ENCODE measurements around the gene ABCE1. TPM values are rescaled to one million over a fixed set of nuclear protein-coding genes. Genes with fewer than 3 reads are reported as not detected.

Gene ABCE1
- total RNA-seq, 2 donors from 2014 or later: 47.2 to 50.4 TPM

GRCh38 chr4:145108128-145108527 is 10.0 kb downstream of the ABCE1 start:
- Histone ChIP-seq H3K36me3 (replicated peaks in 1 of 2; ENCODE audit: insufficient read depth in 1 of 2, low read depth in 2 of 2) (peaks cover 8 to 40% of the 10 kb centered on the region in 2 donors), H3K27me3 (no peaks in the 10 kb centered on the region), H3K27ac (no peak overlapping the region), H3K9me3 (no peaks in the 10 kb centered on the region), H3K4me1 (no peaks in the 10 kb centered on the region), H3K4me3 (no peak overlapping the region)
- intact Hi-C loops (cut with DNase I): no loop called here
- TF ChIP-seq POLR2A (IDR thresholded peaks at IDR 0.05): no peak
- no peak for TF ChIP-seq CTCF (IDR thresholded peaks at IDR 0.05)
- ATAC-seq (no peak), DNase-seq (no peak)

- no peaks in the 10 kb centered on the region for H3K9me3 ChIP-seq
- no peaks in the 10 kb centered on the region for H3K4me1 ChIP-seq
- TF ChIP-seq CTCF (IDR thresholded peaks at IDR 0.05) (no peak), POLR2A (IDR thresholded peaks at IDR 0.05) (no peak)
- 96 to 98% methylated on average over 2 of the region's 2 CpGs for WGBS, 2 donors
- H3K27me3 ChIP-seq: no peaks in the 10 kb centered on the region
- ATAC-seq (no peak), DNase-seq (no peak)
- peaks cover 5 to 34% of the 10 kb centered on the region in 2 donors for H3K36me3 ChIP-seq (replicated peaks in 1 of 2; ENCODE audit: insufficient read depth in 1 of 2, low read depth in 2 of 2)
- no peak overlapping the region for H3K27ac ChIP-seq
- H3K4me3 ChIP-seq: no peak overlapping the region
- intact Hi-C loops (cut with DNase I): no loop called here
Observed at GRCh38 chr4:145125396-145125795, 27.3 kb downstream of the ABCE1 start.

GRCh38 chr4:145130130-145130529 is 32.0 kb downstream of the ABCE1 start:
- Histone ChIP-seq H3K36me3 (replicated peaks in 1 of 2; ENCODE audit: insufficient read depth in 1 of 2, low read depth in 2 of 2) (peaks cover 0 to 13% of the 10 kb centered on the region in 2 donors), H3K27ac (no peak overlapping the region), H3K9me3 (no peaks in the 10 kb centered on the region), H3K27me3 (no peaks in the 10 kb centered on the region), H3K4me1 (peaks cover 8% of the 10 kb centered on the region), H3K4me3 (no peak overlapping the region)
- DNase-seq (no peak), ATAC-seq (no peak)
- intact Hi-C loops (cut with DNase I): no loop called here
- TF ChIP-seq POLR2A (IDR thresholded peaks at IDR 0.05) (no peak), CTCF (IDR thresholded peaks at IDR 0.05) (no peak)

- no peak overlapping the region for H3K4me3 ChIP-seq
- H3K36me3 ChIP-seq (replicated peaks in 1 of 2; ENCODE audit: insufficient read depth in 1 of 2, low read depth in 2 of 2): peaks cover 0 to 10% of the 10 kb centered on the region in 2 donors
- no peak for TF ChIP-seq POLR2A (IDR thresholded peaks at IDR 0.05)
- TF ChIP-seq CTCF (IDR thresholded peaks at IDR 0.05): no peak
- H3K4me1 ChIP-seq: peaks cover 8% of the 10 kb centered on the region
- no peaks in the 10 kb centered on the region for H3K9me3 ChIP-seq
- intact Hi-C loops (cut with DNase I): no loop called here
- ATAC-seq (no peak), DNase-seq (no peak)
- H3K27me3 ChIP-seq: no peaks in the 10 kb centered on the region
- no peak overlapping the region for H3K27ac ChIP-seq
- 71 to 88% methylated on average over 2 of the region's 2 CpGs for WGBS, 2 donors
Observed at GRCh38 chr4:145130788-145131399, 32.8 kb downstream of the ABCE1 start.

- DNase-seq: no peak
- no peaks in the 10 kb centered on the region for H3K27me3 ChIP-seq
- ATAC-seq: no peak
- WGBS, 2 donors: 85 to 86% methylated on average over 12 of the region's 12 CpGs
- H3K4me1 ChIP-seq: peaks cover 8% of the 10 kb centered on the region
- intact Hi-C loops (cut with DNase I): no loop called here
- no peaks in the 10 kb centered on the region for H3K9me3 ChIP-seq
- H3K4me3 ChIP-seq: no peak overlapping the region
- TF ChIP-seq POLR2A (IDR thresholded peaks at IDR 0.05) (no peak), CTCF (IDR thresholded peaks at IDR 0.05) (no peak)
- peaks cover 0 to 5% of the 10 kb centered on the region in 2 donors for H3K36me3 ChIP-seq (replicated peaks in 1 of 2; ENCODE audit: insufficient read depth in 1 of 2, low read depth in 2 of 2)
- H3K27ac ChIP-seq: no peak overlapping the region
Observed at GRCh38 chr4:145131848-145132247, 33.7 kb downstream of the ABCE1 start.
